Activated CD4-positive, alpha-beta T cell treated with anti-CD3 and anti-CD28 coated beads, Interleukin-2, amount 10 ng/mL, durations not matched to agents 7 days and 5 days (primary cell): ENCODE data around the gene SEL1L. TPM values are rescaled to one million over a fixed set of nuclear protein-coding genes. Genes with fewer than 3 reads are reported as not detected.

Experiments used
- CTCF ChIA-PET: fragments of 350-600 bp; sonication (Branson Sonifier 250); formaldehyde crosslinking; loops from one replicate; lab custom pipeline; 2021; ENCODE audit warnings: antibody characterized with exemption; lab: Charles Lee
- POLR2A ChIA-PET: fragments of 350-600 bp; sonication (Branson Sonifier 250); formaldehyde crosslinking; loops from one replicate; lab custom pipeline; 2021; ENCODE audit warnings: antibody characterized with exemption; lab: Charles Lee
- DNase-seq: peaks from one replicate; pipeline ENCODE4 v3.0.0-alpha.2; 2020
- H3K27ac Mint-ChIP-seq: one replicate; pipeline ENCODE4 v1.8.0; 2021; ENCODE audit warnings: mild to moderate bottlenecking, moderate library complexity, mixed read lengths
- H3K27me3 Mint-ChIP-seq: one replicate; pipeline ENCODE4 v1.8.0; 2021; ENCODE audit warnings: mixed read lengths
- H3K36me3 Mint-ChIP-seq: one replicate; pipeline ENCODE4 v1.8.0; 2021; ENCODE audit warnings: low read depth, mixed read lengths
- H3K4me1 Mint-ChIP-seq: one replicate; pipeline ENCODE4 v1.8.0; 2021; ENCODE audit warnings: mixed read lengths
- H3K4me3 Mint-ChIP-seq: one replicate; pipeline ENCODE4 v1.8.0; 2021; ENCODE audit warnings: mild to moderate bottlenecking, moderate library complexity, mixed read lengths
- H3K9me3 Mint-ChIP-seq: one replicate; pipeline ENCODE4 v1.8.0; 2021; ENCODE audit warnings: mixed read lengths
- total RNA-seq, 2 experiments: library from RNA; stranded (reverse); gene quantifications; one replicate each; pipeline ENCODE4 v1.2.3, GENCODE V29; 2021

SEL1L gene
- total RNA-seq, result 10 to 100 TPM; 52.3 to 60.8 TPM

GRCh38 chr14:81533536-81534343 is at the start of gene SEL1L:
Gene SEL1L (minus strand): TSS chr14:81533853. CDS start chr14:81533744, 109 bp downstream.
- DNase-seq, result peak; percentile 100
- Mint-ChIP-seq H3K27ac (peak within 1 kb of the TSS; percentile 89), H3K36me3 (peaks cover 6% of the 10 kb centered on the region), H3K4me3 (peak within 1 kb of the TSS; percentile 89), H3K9me3 (peaks cover 6% of the 10 kb centered on the region), H3K4me1 (peaks cover 42% of the 10 kb centered on the region), H3K27me3 (no peaks in the 10 kb centered on the region)
- CTCF ChIA-PET, result interaction anchor here (0.8 to 0.9 kb wide), 2 partner anchors 8 to 16 kb away, joined by 3 to 5 read pairs; no protein-coding TSS in a partner anchor
- POLR2A ChIA-PET, result interaction anchor here (0.6 kb wide), 1 partner anchor 19 kb away, joined by 3 read pairs; no protein-coding TSS in a partner anchor

- H3K36me3 Mint-ChIP-seq, result no peaks in the 10 kb centered on the region
- no peak overlapping the region for H3K27ac Mint-ChIP-seq
- DNase-seq, result no peak
- H3K9me3 Mint-ChIP-seq, result no peaks in the 10 kb centered on the region
- POLR2A ChIA-PET, result no interaction called here
- no peak overlapping the region for H3K4me3 Mint-ChIP-seq
- no peaks in the 10 kb centered on the region for H3K4me1 Mint-ChIP-seq
- peaks cover 5% of the 10 kb centered on the region for H3K27me3 Mint-ChIP-seq
- CTCF ChIA-PET, result no interaction called here
These were observed 48.8 kb upstream of the SEL1L start for GRCh38 chr14:81582420-81582819.

DNA sequence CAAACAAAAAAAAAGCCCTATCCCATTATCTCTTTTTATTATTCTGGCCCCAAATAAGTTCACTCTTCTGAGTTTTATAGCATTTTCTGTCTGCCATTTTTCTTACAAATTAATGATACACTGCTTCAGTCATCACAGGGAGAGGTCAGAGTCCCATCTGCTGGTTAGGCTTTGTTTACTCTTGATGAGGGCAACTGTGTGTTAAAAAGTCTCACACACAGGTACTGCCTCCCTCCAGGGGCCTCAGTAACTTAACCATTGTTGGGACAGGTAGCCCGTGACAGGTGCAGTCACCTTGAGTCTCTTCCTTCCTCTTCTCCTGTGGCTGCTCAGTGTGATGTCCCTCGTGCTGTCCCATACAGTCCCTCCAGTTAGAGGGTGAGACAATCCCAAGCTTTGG is 45.5 kb upstream of the SEL1L start:
- peaks cover 10% of the 10 kb centered on the region for H3K27me3 Mint-ChIP-seq
- H3K9me3 Mint-ChIP-seq, result no peaks in the 10 kb centered on the region
- no peaks in the 10 kb centered on the region for H3K4me1 Mint-ChIP-seq
- POLR2A ChIA-PET, result no interaction called here
- CTCF ChIA-PET, result no interaction called here
- DNase-seq, result no peak
- no peak overlapping the region for H3K4me3 Mint-ChIP-seq
- no peak overlapping the region for H3K27ac Mint-ChIP-seq
- no peaks in the 10 kb centered on the region for H3K36me3 Mint-ChIP-seq

DNA sequence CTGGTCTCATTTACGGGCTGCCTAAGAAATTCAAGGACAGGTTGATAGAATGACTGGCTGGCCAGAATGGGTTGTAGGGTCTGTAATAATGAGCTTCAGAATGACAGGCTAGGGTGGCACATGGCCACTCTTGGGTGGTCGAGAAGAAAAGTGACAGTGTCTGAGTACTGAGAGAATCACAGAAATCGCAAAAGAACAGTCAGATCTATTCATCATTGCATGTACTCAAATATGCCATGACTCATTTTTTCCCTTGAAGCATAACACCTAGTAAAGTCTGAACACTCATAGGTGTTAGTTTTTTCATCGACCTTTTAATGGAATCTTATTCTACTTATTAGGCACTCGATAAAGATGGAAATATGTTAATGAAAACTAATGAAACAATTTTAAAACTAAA is 37.8 kb upstream of the SEL1L start:
- Mint-ChIP-seq H3K27ac (no peak overlapping the region), H3K4me3 (no peak overlapping the region), H3K36me3 (no peaks in the 10 kb centered on the region), H3K9me3 (no peaks in the 10 kb centered on the region), H3K4me1 (no peaks in the 10 kb centered on the region), H3K27me3 (peaks cover 10% of the 10 kb centered on the region)
- no peak for DNase-seq
- ChIA-PET POLR2A (no interaction called here), CTCF (no interaction called here)

DNA sequence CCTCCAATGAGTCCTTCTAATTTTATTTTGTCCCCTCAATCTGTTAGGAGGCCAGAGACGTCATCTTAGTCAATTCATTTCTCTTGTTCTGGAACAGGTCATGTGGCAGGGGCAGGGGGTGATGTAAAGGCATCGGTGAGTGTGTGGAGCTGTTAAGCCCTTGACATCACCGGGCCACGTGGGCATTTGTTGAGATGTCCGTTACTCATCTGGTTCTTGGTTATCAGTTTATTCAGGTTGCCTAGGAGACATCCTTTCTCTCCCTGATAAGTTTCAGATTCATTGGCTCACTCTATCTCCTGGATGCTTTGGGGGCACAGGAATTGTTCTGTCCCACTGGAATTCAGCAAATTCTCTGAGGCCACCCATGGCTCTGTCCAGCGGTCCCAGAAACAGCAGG is 33.6 kb upstream of the SEL1L start:
- Mint-ChIP-seq H3K4me3 (no peak overlapping the region), H3K27me3 (peaks cover 5% of the 10 kb centered on the region), H3K9me3 (no peaks in the 10 kb centered on the region), H3K27ac (no peak overlapping the region), H3K36me3 (no peaks in the 10 kb centered on the region), H3K4me1 (no peaks in the 10 kb centered on the region)
- ChIA-PET CTCF (interaction anchor here (1.1 kb wide), 1 partner anchor 172 kb away, joined by 3 read pairs; no protein-coding TSS in a partner anchor), POLR2A (no interaction called here)
- no peak for DNase-seq

GRCh38 chr14:81565441-81566290 is 32.0 kb upstream of the SEL1L start:
- H3K4me3 Mint-ChIP-seq, result no peak overlapping the region
- CTCF ChIA-PET, result no interaction called here

DNA sequence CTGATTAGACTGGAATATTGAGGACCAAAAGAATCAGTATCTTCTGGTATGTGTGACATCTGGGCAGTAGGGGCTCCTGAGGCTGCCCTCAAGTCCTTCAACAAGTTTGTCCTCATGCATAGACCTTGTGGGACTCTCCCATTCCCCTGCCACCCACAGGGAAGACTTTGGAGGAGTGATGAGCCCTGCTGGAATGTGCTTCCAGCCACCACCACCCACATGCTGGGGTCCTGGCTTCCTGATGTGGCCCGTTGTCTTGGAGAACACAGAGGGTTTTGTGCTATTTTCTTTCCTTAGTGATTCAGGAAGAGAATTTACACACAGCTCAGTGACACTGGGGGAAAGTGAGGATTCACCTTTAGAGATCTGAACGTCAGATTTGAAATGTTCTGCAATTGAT is 29.2 kb upstream of the SEL1L start:
- no peak overlapping the region for H3K4me3 Mint-ChIP-seq
- DNase-seq, result no peak
- no peaks in the 10 kb centered on the region for H3K9me3 Mint-ChIP-seq
- no peak overlapping the region for H3K27ac Mint-ChIP-seq
- ChIA-PET POLR2A (no interaction called here), CTCF (interaction anchor here (0.6 kb wide), 1 partner anchor 111 kb away, joined by 4 read pairs; no protein-coding TSS in a partner anchor)
- H3K36me3 Mint-ChIP-seq, result no peaks in the 10 kb centered on the region
- no peaks in the 10 kb centered on the region for H3K4me1 Mint-ChIP-seq
- peaks cover 9% of the 10 kb centered on the region for H3K27me3 Mint-ChIP-seq

More at GRCh38 chr14:81565441-81566290, 32.0 kb upstream of the SEL1L start:
- no peak overlapping the region for H3K27ac Mint-ChIP-seq
- POLR2A ChIA-PET, result no interaction called here
- H3K9me3 Mint-ChIP-seq, result no peaks in the 10 kb centered on the region
- DNase-seq, result no peak
- H3K27me3 Mint-ChIP-seq, result peaks cover 5% of the 10 kb centered on the region
- H3K36me3 Mint-ChIP-seq, result no peaks in the 10 kb centered on the region
- no peaks in the 10 kb centered on the region for H3K4me1 Mint-ChIP-seq

GRCh38 chr14:81561084-81561775 is 27.6 kb upstream of the SEL1L start:
- CTCF ChIA-PET, result no interaction called here
- no peaks in the 10 kb centered on the region for H3K9me3 Mint-ChIP-seq
- H3K4me3 Mint-ChIP-seq, result no peak overlapping the region

DNA sequence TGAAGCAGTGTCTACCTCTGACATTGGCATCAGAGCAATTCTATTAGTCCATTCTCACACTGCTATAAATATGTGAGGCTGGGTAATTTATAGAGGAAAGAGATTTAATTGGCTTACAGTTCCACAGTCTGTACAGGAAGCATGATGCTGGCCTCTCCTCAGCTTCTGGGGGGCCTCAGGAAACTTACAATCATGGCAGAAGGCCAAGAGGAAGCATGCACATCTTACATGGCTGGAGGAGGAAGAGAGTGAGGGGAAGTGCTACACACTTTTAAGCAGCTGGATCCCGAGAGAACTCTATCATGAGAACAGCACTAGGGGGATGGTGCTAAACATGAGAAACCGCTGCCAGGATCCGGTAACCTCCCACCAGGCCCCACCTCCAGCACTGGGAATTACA is 25.7 kb upstream of the SEL1L start:
- POLR2A ChIA-PET, result no interaction called here
- no peak for DNase-seq
- Mint-ChIP-seq H3K4me3 (no peak overlapping the region), H3K27me3 (peaks cover 8% of the 10 kb centered on the region), H3K27ac (no peak overlapping the region), H3K4me1 (no peaks in the 10 kb centered on the region), H3K36me3 (no peaks in the 10 kb centered on the region), H3K9me3 (no peaks in the 10 kb centered on the region)
- CTCF ChIA-PET, result no interaction called here

More at GRCh38 chr14:81561084-81561775, 27.6 kb upstream of the SEL1L start:
- H3K36me3 Mint-ChIP-seq, result no peaks in the 10 kb centered on the region
- peaks cover 8% of the 10 kb centered on the region for H3K27me3 Mint-ChIP-seq
- no peak overlapping the region for H3K27ac Mint-ChIP-seq
- no peaks in the 10 kb centered on the region for H3K4me1 Mint-ChIP-seq
- DNase-seq, result no peak
- POLR2A ChIA-PET, result no interaction called here

DNA sequence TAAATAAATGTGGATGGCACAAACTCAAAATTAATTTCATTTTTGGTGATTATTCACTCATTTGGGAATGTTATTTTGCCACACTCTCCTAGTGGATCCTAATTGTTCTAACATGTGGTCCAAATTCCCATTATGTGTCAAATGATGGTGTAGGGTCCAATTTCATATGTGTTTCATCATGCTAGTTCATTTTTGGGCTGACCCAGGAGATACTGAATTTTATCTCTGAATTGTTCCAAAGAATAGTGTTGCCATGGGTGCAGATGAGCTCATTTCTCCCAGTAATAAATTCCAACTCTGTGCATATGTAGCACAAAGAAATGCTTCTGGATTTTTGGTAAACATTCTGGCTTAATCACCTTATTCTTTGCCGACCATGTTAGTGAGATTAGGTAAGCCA is 23.5 kb upstream of the SEL1L start:
- POLR2A ChIA-PET, result no interaction called here

GRCh38 chr14:81555684-81556083 is 22.0 kb upstream of the SEL1L start:
- no peak overlapping the region for H3K27ac Mint-ChIP-seq
- H3K4me3 Mint-ChIP-seq, result no peak overlapping the region
- H3K9me3 Mint-ChIP-seq, result peaks cover 2% of the 10 kb centered on the region
- DNase-seq, result no peak
- ChIA-PET CTCF (no interaction called here), POLR2A (no interaction called here)
- H3K4me1 Mint-ChIP-seq, result no peaks in the 10 kb centered on the region
- H3K27me3 Mint-ChIP-seq, result peaks cover 8% of the 10 kb centered on the region
- H3K36me3 Mint-ChIP-seq, result no peaks in the 10 kb centered on the region

More for the DNA sequence above, 23.5 kb upstream of the SEL1L start:
- peaks cover 8% of the 10 kb centered on the region for H3K27me3 Mint-ChIP-seq
- no peak for DNase-seq
- no peaks in the 10 kb centered on the region for H3K9me3 Mint-ChIP-seq
- CTCF ChIA-PET, result no interaction called here
- H3K4me1 Mint-ChIP-seq, result no peaks in the 10 kb centered on the region
- no peak overlapping the region for H3K4me3 Mint-ChIP-seq
- H3K36me3 Mint-ChIP-seq, result no peaks in the 10 kb centered on the region
- H3K27ac Mint-ChIP-seq, result no peak overlapping the region

DNA sequence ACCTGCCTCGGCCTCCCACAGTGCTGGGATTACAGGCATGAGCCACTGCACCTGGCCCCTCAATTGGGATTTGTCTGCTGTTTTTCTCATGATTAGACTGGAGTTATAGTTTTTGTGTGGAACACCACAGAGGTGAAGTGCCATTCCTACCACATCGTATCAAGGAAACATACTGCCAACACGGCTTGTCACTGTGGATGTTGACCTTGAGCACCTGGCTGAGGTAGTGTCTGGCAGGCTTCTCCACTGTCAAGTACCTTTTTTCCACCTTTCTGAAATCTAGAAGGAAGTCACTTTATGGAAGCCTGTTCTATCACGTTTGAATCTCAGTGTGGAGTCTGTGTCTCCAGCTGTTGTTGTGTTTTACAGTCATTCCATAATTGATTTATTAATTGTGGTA is 21.4 kb upstream of the SEL1L start:
- ChIA-PET POLR2A (no interaction called here), CTCF (no interaction called here)
- no peak for DNase-seq
- Mint-ChIP-seq H3K4me1 (peaks cover 4% of the 10 kb centered on the region), H3K27ac (no peak overlapping the region), H3K9me3 (peaks cover 2% of the 10 kb centered on the region), H3K36me3 (no peaks in the 10 kb centered on the region), H3K4me3 (no peak overlapping the region), H3K27me3 (peaks cover 8% of the 10 kb centered on the region)
